H1 (cell line): ENCODE measurements around the gene MPDU1. TPM values are rescaled to one million over a fixed set of nuclear protein-coding genes. Genes with fewer than 3 reads are reported as not detected.
A peak's percentile ranks its signal among the peaks of the same experiment; 100 is the strongest.

ENCODE experiments used
- CTCF ChIA-PET: fragments of 300-600 bp; sonication (Branson Sonifier 250); formaldehyde crosslinking; loops from one replicate; lab custom pipeline; 2021; ENCODE audit not compliant: partially characterized antibody; lab: Charles Lee
- POLR2A ChIA-PET: fragments of 300-600 bp; sonication (Branson Sonifier 250); formaldehyde crosslinking; loops from one replicate; lab custom pipeline; 2021; ENCODE audit warnings: inconsistent platforms; ENCODE audit not compliant: partially characterized antibody; lab: Charles Lee
- DNase-seq, 2 experiments: peaks; one replicate each; pipeline versions ENCODE4 v3.0.0 to v3.0.0-alpha.2; 2010 to 2022; ENCODE audit warnings: low spot score in 2 of 2, low read depth in 1 of 2, mixed read lengths in 1 of 2
- FAIRE-seq: peaks from 2 replicates; lab custom pipeline; 2011; peaks lifted over from hg19 to GRCh38; lab: Jason Lieb, UNC
- H2AFZ ChIP-seq: 2 replicates; pipeline ENCODE4 v1.8.1; 2012; ENCODE audit warnings: low read length, inconsistent platforms
- H2AK5ac ChIP-seq: 2 replicates; pipeline ENCODE4 v1.6.1; 2013; ENCODE audit warnings: low read depth, low read length
- H2BK120ac ChIP-seq: replicated peaks from 2 replicates; pipeline ENCODE3; 2013; ENCODE audit warnings: low read depth, low read length, inconsistent platforms
- H2BK12ac ChIP-seq: 2 replicates; pipeline ENCODE4 v1.6.1; 2013; ENCODE audit warnings: low read depth, low read length
- H2BK15ac ChIP-seq: 2 replicates; pipeline ENCODE4 v1.6.1; 2013; ENCODE audit warnings: low read length
- H2BK20ac ChIP-seq: 2 replicates; pipeline ENCODE4 v1.6.1; 2013; ENCODE audit warnings: low read length
- H2BK5ac ChIP-seq: 2 replicates; pipeline ENCODE4 v1.6.1; 2013; ENCODE audit warnings: low read depth, low read length
- H3K14ac ChIP-seq: 2 replicates; pipeline ENCODE4 v1.6.1; 2013; ENCODE audit warnings: inconsistent platforms; ENCODE audit not compliant: insufficient read length
- H3K18ac ChIP-seq: 2 replicates; pipeline ENCODE4 v1.6.1; 2013; ENCODE audit warnings: low read length; ENCODE audit errors: extremely low read depth
- H3K23ac ChIP-seq: 2 replicates; pipeline ENCODE4 v1.6.1; 2013; ENCODE audit warnings: inconsistent platforms; ENCODE audit not compliant: insufficient read length
- H3K23me2 ChIP-seq: 2 replicates; pipeline ENCODE4 v1.6.1; 2013; ENCODE audit warnings: low read depth, low read length
- H3K27ac ChIP-seq: 2 replicates; pipeline ENCODE4 v1.6.1; 2011; ENCODE audit warnings: low read depth, low read length, inconsistent platforms
- H3K27me3 ChIP-seq, 4 experiments: replicated peaks in 1 of 4; 1 replicate in 1 of 4; 2 replicates in 3 of 4; pipeline versions ENCODE4 v1.6.1 to v1.8.1; 2011 to 2013; ENCODE audit warnings: low read length in 3 of 4, mild to moderate bottlenecking in 3 of 4, inconsistent platforms in 2 of 4, mixed read lengths in 2 of 4, moderate library complexity in 1 of 4; ENCODE audit not compliant: control insufficient read depth in 3 of 4, insufficient read depth in 3 of 4; ENCODE audit errors: extremely low read depth in 1 of 4
- H3K36me3 ChIP-seq, 4 experiments: 2 replicates each; pipeline versions ENCODE4 v1.6.1 to v1.8.1; 2011 to 2013; ENCODE audit warnings: mild to moderate bottlenecking in 4 of 4, low read length in 3 of 4, moderate library complexity in 2 of 4, control low read depth in 1 of 4, inconsistent platforms in 1 of 4; ENCODE audit not compliant: insufficient read depth in 4 of 4, control insufficient read depth in 2 of 4
- H3K4ac ChIP-seq: replicated peaks from 2 replicates; pipeline ENCODE3; 2013; ENCODE audit warnings: low read length, low read depth, mixed read lengths, inconsistent platforms; ENCODE audit not compliant: insufficient read length
- H3K4me1 ChIP-seq, 4 experiments: replicated peaks in 1 of 4; 1 replicate in 1 of 4; 2 replicates in 3 of 4; pipeline versions ENCODE4 v1.6.1 to v1.8.1; 2011 to 2013; ENCODE audit warnings: low read length in 3 of 4, inconsistent platforms in 2 of 4, mixed read lengths in 1 of 4; ENCODE audit not compliant: insufficient read depth in 4 of 4, control insufficient read depth in 3 of 4
- H3K4me2 ChIP-seq, 2 experiments: 2 replicates each; pipeline versions ENCODE4 v1.6.1 to v1.8.1; 2011 to 2013; ENCODE audit warnings: low read depth in 2 of 2, low read length in 2 of 2, control low read depth in 1 of 2, inconsistent platforms in 1 of 2, mild to moderate bottlenecking in 1 of 2; ENCODE audit not compliant: insufficient read depth in 1 of 2
- H3K4me3 ChIP-seq, 4 experiments: fragments of 200-600, 300-600 bp in 1 of 4; sonication (generic), shearing (Covaris generic), sonication (Bioruptor Twin) in 1 of 4; 2 replicates each; pipeline versions ENCODE4 v1.5.1 to v1.8.1; 2011 to 2016; ENCODE audit warnings: low read length in 4 of 4, low read depth in 3 of 4, control low read depth in 2 of 4, inconsistent platforms in 2 of 4, mild to moderate bottlenecking in 2 of 4, mixed read lengths in 1 of 4, moderate library complexity in 1 of 4; ENCODE audit not compliant: insufficient read depth in 2 of 4; ENCODE audit errors: extremely low read depth in 1 of 4
- H3K56ac ChIP-seq: replicated peaks from 2 replicates; pipeline ENCODE3; 2013; ENCODE audit warnings: low read depth, mild to moderate bottlenecking, mixed read lengths, low read length, inconsistent platforms; ENCODE audit not compliant: insufficient read length
- H3K79me1 ChIP-seq: 2 replicates; pipeline ENCODE4 v1.6.1; 2013; ENCODE audit warnings: low read depth, low read length, control low read depth
- H3K79me2 ChIP-seq, 2 experiments: 2 replicates each; pipeline versions ENCODE4 v1.6.1 to v1.8.1; 2012 to 2013; ENCODE audit warnings: low read length in 2 of 2, mild to moderate bottlenecking in 2 of 2, inconsistent platforms in 1 of 2; ENCODE audit not compliant: insufficient read depth in 2 of 2, control insufficient read depth in 1 of 2
- H3K9ac ChIP-seq, 4 experiments: replicated peaks in 1 of 4; 1 replicate in 1 of 4; 2 replicates in 3 of 4; pipeline versions ENCODE4 v1.6.1 to v1.8.1; 2011 to 2013; ENCODE audit warnings: low read depth in 3 of 4, low read length in 3 of 4, control low read depth in 2 of 4, mild to moderate bottlenecking in 2 of 4, moderate library complexity in 2 of 4, inconsistent platforms in 1 of 4; ENCODE audit errors: extremely low read depth in 1 of 4
- H3K9me3 ChIP-seq, 2 experiments: 2 replicates each; pipeline versions ENCODE4 v1.6.1 to v1.8.1; 2012 to 2013; ENCODE audit warnings: mild to moderate bottlenecking in 2 of 2, moderate library complexity in 2 of 2, control low read depth in 1 of 2, inconsistent platforms in 1 of 2, low read depth in 1 of 2, low read length in 1 of 2, mixed read lengths in 1 of 2; ENCODE audit not compliant: insufficient read depth in 2 of 2
- H4K20me1 ChIP-seq, 2 experiments: replicated peaks in 1 of 2; 2 replicates each; pipeline versions ENCODE3 to v1.8.1; 2011 to 2013; ENCODE audit warnings: inconsistent platforms in 2 of 2, low read length in 2 of 2, mild to moderate bottlenecking in 1 of 2; ENCODE audit not compliant: insufficient read depth in 2 of 2, control insufficient read depth in 1 of 2
- H4K5ac ChIP-seq: 2 replicates; pipeline ENCODE4 v1.6.1; 2013; ENCODE audit warnings: low read length, low read depth, mixed read lengths, inconsistent platforms; ENCODE audit not compliant: insufficient read length
- H4K8ac ChIP-seq: 2 replicates; pipeline ENCODE4 v1.8.0; 2013; ENCODE audit warnings: mild to moderate bottlenecking, moderate library complexity, low read length, inconsistent platforms; ENCODE audit not compliant: insufficient read depth; ENCODE audit errors: extremely low read depth
- H4K91ac ChIP-seq: replicated peaks from 2 replicates; pipeline ENCODE3; 2013; ENCODE audit warnings: low read length, mixed read lengths, inconsistent platforms; ENCODE audit not compliant: insufficient read length
- BCL11A ChIP-seq, 2 experiments: IDR thresholded peaks; one replicate each; pipeline ENCODE4 v1.6.1; 2011; ENCODE audit warnings: low read depth in 2 of 2, low read length in 2 of 2, mild to moderate bottlenecking in 2 of 2
- CHD1 ChIP-seq: IDR thresholded peaks from 2 replicates; pipeline ENCODE4 v1.6.1; 2012; ENCODE audit warnings: low read depth, low read length, improper control_type of control experiment
- CHD2 ChIP-seq: IDR thresholded peaks from 2 replicates; pipeline ENCODE4 v1.6.1; 2012; ENCODE audit warnings: low read length, improper control_type of control experiment
- CREB1 ChIP-seq: IDR thresholded peaks from 2 replicates; pipeline ENCODE4 v1.6.1; 2012; ENCODE audit warnings: inconsistent platforms
- FOSL1 ChIP-seq: IDR thresholded peaks from 2 replicates; pipeline ENCODE4 v1.6.1; 2011; ENCODE audit warnings: mild to moderate bottlenecking, low read depth, low read length, moderate library complexity; ENCODE audit not compliant: insufficient read depth
- JUN ChIP-seq: IDR thresholded peaks from 2 replicates; pipeline ENCODE4 v1.6.1; 2011; ENCODE audit warnings: low read depth, mild to moderate bottlenecking, improper control_type of control experiment, low read length
- KDM1A ChIP-seq: fragments of 200-600, 300-600 bp; sonication (generic); IDR thresholded peaks from 2 replicates; pipeline ENCODE4 v1.7.1; 2016; ENCODE audit warnings: mild to moderate bottlenecking, low read length, borderline replicate concordance
- KDM5A ChIP-seq: fragments of 200-600 bp; IDR thresholded peaks from 2 replicates; pipeline ENCODE4 v1.7.1; 2012; ENCODE audit warnings: mild to moderate bottlenecking, low read length, inconsistent platforms, mixed read lengths
- MAFK ChIP-seq: IDR thresholded peaks from 2 replicates; pipeline ENCODE4 v1.6.1; 2012; ENCODE audit warnings: low read depth, mild to moderate bottlenecking, improper control_type of control experiment, low read length
- MAX ChIP-seq: IDR thresholded peaks from 2 replicates; pipeline ENCODE4 v1.6.1; 2012; ENCODE audit warnings: inconsistent platforms
- POLR2A ChIP-seq, 2 experiments: IDR thresholded peaks; 1 replicate in 1 of 2; 2 replicates in 1 of 2; pipeline ENCODE4 v1.6.1; 2011; ENCODE audit warnings: low read depth in 2 of 2, low read length in 2 of 2, mild to moderate bottlenecking in 2 of 2; ENCODE audit errors: control extremely low read depth in 1 of 2
- POLR2AphosphoS5 ChIP-seq: IDR thresholded peaks from 2 replicates; pipeline ENCODE4 v1.6.1; 2011; ENCODE audit warnings: low read depth, low read length
- SUZ12 ChIP-seq: fragments of 200-600 bp; sonication (generic); IDR thresholded peaks from 2 replicates; pipeline ENCODE4 v1.6.1; 2012; ENCODE audit warnings: mild to moderate bottlenecking, inconsistent platforms, low read length, moderate library complexity, mixed read lengths
- TBP ChIP-seq: IDR thresholded peaks from 2 replicates; pipeline ENCODE4 v1.6.1; 2011; ENCODE audit warnings: low read depth, low read length, improper control_type of control experiment
- WGBS, 2 experiments: shearing (Covaris generic) in 1 of 2; methylation state at CpG; one replicate each; pipeline versions ENCODE4 v1.1.6 to v1.1.7; 2013 to 2015; ENCODE audit warnings: low lambda C conversion rate in 2 of 2, mixed read lengths in 2 of 2, inconsistent platforms in 1 of 2, low coverage in 1 of 2, missing lambda C conversion rate in 1 of 2; ENCODE audit not compliant: insufficient replicate concordance in 2 of 2, insufficient coverage in 1 of 2, insufficient read length in 1 of 2; ENCODE audit errors: extremely low coverage in 1 of 2, missing lambda C conversion rate in 1 of 2; 5-methylcytosine and 5-hydroxymethylcytosine counted together
- polyA plus RNA-seq, 7 experiments: library from polyadenylated mRNA; depleted of rRNA in 3 of 7; stranded (reverse) in 5 of 7; unstranded in 2 of 7; fragments of >200 nt in 5 of 7; fragments of 200-250 nt in 2 of 7; gene quantifications; 1 replicate in 5 of 7; 2 replicates in 1 of 7; 4 replicates in 1 of 7; pipeline versions ENCODE4 v1.2.1 to v1.2.3, GENCODE V29; 2011 to 2013; ENCODE audit warnings: missing spikeins in 2 of 7, mixed read lengths in 2 of 7
- total RNA-seq: library from RNA; stranded (reverse); fragmentation: NEBNext Ultra II Directional; extraction: Animal tissue kit (Norgen Biotek cat#: 25700); gene quantifications from 2 replicates; pipeline ENCODE4 v1.2.1, GENCODE V29; 2021

The MPDU1 gene
- total and polyA plus RNA-seq, 2 of the 8 experiments (the other 6 are each of a cell fraction or from before 2014, with no cell fraction given) = 63.2 to 142 TPM

- H3K56ac ChIP-seq = no peak overlapping the region
- no peak overlapping the region for H3K27ac ChIP-seq
- WGBS, 2 experiments = 95% methylated on average over 25 of the region's 30 CpGs; no CpG with 5 or more reads in 1 of the 2 experiments
- peak overlapping the region; percentile 49 to 96; a peak in 3 of 4 replicates for H3K4me2 ChIP-seq
- H3K79me2 ChIP-seq = peaks cover 4 to 26% of the 10 kb centered on the region in 2 experiments; a peak in 3 of 4 replicates
- H4K91ac ChIP-seq = no peak overlapping the region
- no peak overlapping the region for H3K4ac ChIP-seq
- peaks cover 0 to 1% of the 10 kb centered on the region in 2 experiments for H4K20me1 ChIP-seq
- ChIA-PET POLR2A (interaction anchor here (0.6 to 37.5 kb wide), 4 partner anchors 19 to 664 kb away, joined by 3 to 1144 read pairs (median 4); partner anchors contain the start of genes CD68, MPDU1 and SOX15), CTCF (interaction anchor here (0.6 to 12.7 kb wide), 3 partner anchors 29 to 110 kb away, joined by 3 to 251 read pairs (median 4); no protein-coding TSS in a partner anchor)
- no peak overlapping the region for H3K18ac ChIP-seq
- H2BK120ac ChIP-seq = no peak overlapping the region
- peaks cover 11% of the 10 kb centered on the region for H3K79me1 ChIP-seq
- no peak overlapping the region for H2BK15ac ChIP-seq
- no peak overlapping the region for H2BK20ac ChIP-seq
- H3K4me3 ChIP-seq = peak overlapping the region in 3 of 4 experiments; percentile 71 to 96 (median 85); a peak in 5 of 8 replicates
- no peak overlapping the region for H2BK5ac ChIP-seq
- H3K14ac ChIP-seq = no peak overlapping the region
- no peak overlapping the region for H4K5ac ChIP-seq
- peaks cover 7 to 30% (median 14%) of the 10 kb centered on the region in 4 experiments for H3K4me1 ChIP-seq
- H3K27me3 ChIP-seq = no peaks in the 10 kb centered on the region
- H2AK5ac ChIP-seq = no peak overlapping the region
- peaks cover 22 to 43% (median 30%) of the 10 kb centered on the region in 4 experiments for H3K36me3 ChIP-seq
- peaks cover 6% of the 10 kb centered on the region; the same call in 1 of the 2 replicates for H3K23me2 ChIP-seq
- H3K9ac ChIP-seq = no peak overlapping the region
- no peak for DNase-seq
- no peak overlapping the region for H3K23ac ChIP-seq
- H4K8ac ChIP-seq = no peak overlapping the region
- H2AFZ ChIP-seq = no peak overlapping the region
- no peak overlapping the region for H2BK12ac ChIP-seq
- H3K9me3 ChIP-seq = no peaks in the 10 kb centered on the region
- FAIRE-seq = no peak
- no peak for TF ChIP-seq MAFK
- no peak for TF ChIP-seq TBP
- no peak for TF ChIP-seq CHD2
- TF ChIP-seq CHD1 = no peak
- TF ChIP-seq JUN = no peak
- TF ChIP-seq BCL11A (IDR thresholded peaks at IDR 0.05; ENCODE audit: low read depth in 2 of 2, low read length in 2 of 2) = no peak
- no peak for TF ChIP-seq KDM1A
- TF ChIP-seq CREB1 = no peak
- TF ChIP-seq POLR2AphosphoS5 = no peak
- TF ChIP-seq FOSL1 = no peak
- no peak for TF ChIP-seq KDM5A
- TF ChIP-seq POLR2A (IDR thresholded peaks at IDR 0.05; ENCODE audit: control extremely low read depth in 1 of 2, low read depth in 2 of 2, low read length in 2 of 2) = no peak
- TF ChIP-seq MAX = no peak
- TF ChIP-seq SUZ12 = no peak
Measured at GRCh38 chr17:7563115-7563869, 20.4 kb upstream of the MPDU1 start.
